HTERT RPE-1 (cell line): Measurements from ENCODE around the gene RGS12.

Experiments used
- in situ Hi-C: fragments of 300-500 bp; cut with MboI; formaldehyde crosslinking; loops from 4 replicates; pipeline ENCODE4 v1.14.3; 2020; ENCODE audit warnings: low sequenced_read_pairs

Gene RGS12

GRCh38 chr4:3276986-3277385 is 15.8 kb upstream of the RGS12 start:
- in situ Hi-C loops, result no loop called here

GRCh38 chr4:3280466-3280865 is 12.4 kb upstream of the RGS12 start:
- in situ Hi-C loops, result no loop called here

- in situ Hi-C loops, result no loop called here
Measured at GRCh38 chr4:3283483-3283882, 9.3 kb upstream of the RGS12 start.

GRCh38 chr4:3283916-3284315 is 8.9 kb upstream of the RGS12 start:
- in situ Hi-C loops, result no loop called here

- in situ Hi-C loops, result no loop called here
Measured at GRCh38 chr4:3284734-3285557, 7.9 kb upstream of the RGS12 start.

GRCh38 chr4:3285558-3286334 is 7.1 kb upstream of the RGS12 start:
- in situ Hi-C loops, result no loop called here

GRCh38 chr4:3286335-3287175 is 6.3 kb upstream of the RGS12 start:
- in situ Hi-C loops, result no loop called here

GRCh38 chr4:3287271-3287971 is 5.4 kb upstream of the RGS12 start:
- in situ Hi-C loops, result no loop called here

GRCh38 chr4:3287972-3288570 is 4.8 kb upstream of the RGS12 start:
- in situ Hi-C loops, result no loop called here

- in situ Hi-C loops, result no loop called here
Measured at GRCh38 chr4:3288571-3289094, 4.2 kb upstream of the RGS12 start.

GRCh38 chr4:3290476-3290875 is 2.3 kb upstream of the RGS12 start:
- in situ Hi-C loops, result no loop called here

- in situ Hi-C loops, result no loop called here
Measured at GRCh38 chr4:3290889-3291321, 1.9 kb upstream of the RGS12 start.

GRCh38 chr4:3291411-3291968 is 1.3 kb upstream of the RGS12 start:
- in situ Hi-C loops, result no loop called here

GRCh38 chr4:3291969-3292570 is 751 bp upstream of the RGS12 start:
- in situ Hi-C loops, result no loop called here

GRCh38 chr4:3293401-3294391 is 875 bp downstream of the RGS12 start:
- in situ Hi-C loops, result no loop called here

GRCh38 chr4:3294401-3295241 is 1.8 kb downstream of the RGS12 start:
- in situ Hi-C loops, result no loop called here
